ENCODE measurements around the gene DCAF4.
"Not testable (repeated sequence)": the region's sequence is repeated elsewhere in the genome, so short reads cannot be mapped to it uniquely, and the experiment has no call there.

The DCAF4 gene

GRCh38 chr14:72974661-72975060, 48.4 kb downstream of the DCAF4 start:
- no peak for DNase-seq

- no peak for DNase-seq
Observed at GRCh38 chr14:72975770-72976169, 49.5 kb downstream of the DCAF4 start.

- peak in 1 of 14 donors; percentile 21 for DNase-seq
Observed at GRCh38 chr14:72978856-72979255, 52.6 kb downstream of the DCAF4 start.

- no peak for DNase-seq
Observed at GRCh38 chr14:72980863-72981262, 54.6 kb downstream of the DCAF4 start.

- DNase-seq = no peak
Observed at GRCh38 chr14:72982146-72982708, 56.0 kb downstream of the DCAF4 start.

- DNase-seq = no peak
Observed at GRCh38 chr14:72986214-72986613, 60.0 kb downstream of the DCAF4 start.

- no peak for DNase-seq
Observed at GRCh38 chr14:72986857-72987256, 60.6 kb downstream of the DCAF4 start.

GRCh38 chr14:72990171-72990570, 63.9 kb downstream of the DCAF4 start:
- no peak for DNase-seq

GRCh38 chr14:72996916-72997315, 70.7 kb downstream of the DCAF4 start:
- no peak for DNase-seq

GRCh38 chr14:72998252-72998903, 72.1 kb downstream of the DCAF4 start:
- no peak for DNase-seq

GRCh38 chr14:72999316-72999715, 73.1 kb downstream of the DCAF4 start:
- DNase-seq = no peak

GRCh38 chr14:73000073-73000472, 73.8 kb downstream of the DCAF4 start:
- DNase-seq = no peak

GRCh38 chr14:73003681-73004080, 77.4 kb downstream of the DCAF4 start:
- DNase-seq = no peak

GRCh38 chr14:73004641-73005040, 78.4 kb downstream of the DCAF4 start:
- not testable (repeated sequence) for DNase-seq

- DNase-seq = no peak
Observed at GRCh38 chr14:73007835-73008234, 81.6 kb downstream of the DCAF4 start.

GRCh38 chr14:73008501-73008900, 82.2 kb downstream of the DCAF4 start:
- no peak for DNase-seq

All from C1 segment of cervical spinal cord (tissue), 14 donors.